ENCODE data around the gene CCDC12. TPM values are rescaled to one million over a fixed set of nuclear protein-coding genes. Genes with fewer than 3 reads are reported as not detected.
A peak's percentile ranks its signal among the peaks of the same experiment; 100 is the strongest.

The CCDC12 gene
- total RNA-seq, 2 donors from 2014 or later, result 46.7 to 47.8 TPM

DNA sequence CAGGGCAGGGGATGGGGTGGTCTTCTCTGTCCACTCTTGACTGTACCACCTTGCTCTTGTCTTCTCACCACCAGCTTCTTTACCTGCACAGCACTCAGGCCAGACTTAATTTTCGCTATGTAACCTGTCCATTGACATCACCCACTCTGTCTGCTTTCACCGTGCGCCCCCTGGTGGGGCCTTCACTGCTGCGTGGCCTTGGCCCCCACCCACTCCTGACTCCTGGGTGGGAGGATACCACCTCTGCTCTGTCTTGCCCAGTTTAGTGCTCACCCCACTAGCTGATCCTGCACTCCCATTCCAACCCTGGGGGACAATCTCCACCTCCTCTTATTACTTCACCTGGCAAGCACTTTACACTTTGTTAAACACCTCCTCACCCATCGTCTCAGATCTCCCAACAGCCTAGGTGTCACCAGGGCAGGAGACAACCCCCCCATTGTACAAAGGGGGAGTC, 81.3 kb downstream of the CCDC12 start:
- no peak overlapping the region for H3K27ac ChIP-seq (ENCODE audit: low read depth, low read length)

DNA sequence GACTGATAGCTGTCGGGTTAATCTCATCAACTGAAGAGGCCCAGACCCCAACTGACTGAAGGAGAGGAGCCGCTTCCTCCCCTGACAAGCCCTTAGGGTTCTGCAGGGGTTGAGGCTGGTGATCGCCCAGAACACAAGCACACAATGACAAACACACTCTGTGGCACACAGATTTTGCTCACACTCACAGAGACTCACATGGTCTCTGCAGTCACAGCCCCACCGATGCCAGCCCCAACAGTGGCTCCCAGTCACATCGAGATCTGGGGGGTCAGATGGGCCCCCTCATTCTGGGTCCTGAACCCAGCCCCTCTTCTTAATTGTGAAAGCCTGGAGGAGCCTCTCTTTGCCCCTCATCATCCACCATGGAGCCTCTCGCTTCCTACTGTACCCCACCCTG, 82.3 kb downstream of the CCDC12 start:
- Histone ChIP-seq H3K27ac (ENCODE audit: low read depth, low read length) (no peak overlapping the region), H3K36me3 (ENCODE audit: control insufficient read depth, insufficient read depth, low read length) (no peaks in the 10 kb centered on the region), H3K27me3 (ENCODE audit: control insufficient read depth, insufficient read depth, low read length, poor library complexity, severe bottlenecking) (peaks cover 32% of the 10 kb centered on the region), H3K9me3 (ENCODE audit: control insufficient read depth, low read length) (no peaks in the 10 kb centered on the region), H3K9ac (ENCODE audit: extremely low read depth, low read length, poor library complexity, severe bottlenecking) (no peak overlapping the region), H3K4me3 (ENCODE audit: low read length) (no peak overlapping the region), H3K4me1 (ENCODE audit: control insufficient read depth, insufficient read depth, low read length) (peaks cover 5% of the 10 kb centered on the region)
- no peak for DNase-seq
- no peaks in the 10 kb centered on the region for H3K36me3 Mint-ChIP-seq (ENCODE audit: low read depth)
- H3K27me3 Mint-ChIP-seq (ENCODE audit: insufficient read depth), result peaks cover 68% of the 10 kb centered on the region
- no peak overlapping the region for H3K4me3 Mint-ChIP-seq
- no peak overlapping the region for H3K27ac Mint-ChIP-seq
- H3K4me1 Mint-ChIP-seq, result no peaks in the 10 kb centered on the region
- TF ChIP-seq, protein P1, sequence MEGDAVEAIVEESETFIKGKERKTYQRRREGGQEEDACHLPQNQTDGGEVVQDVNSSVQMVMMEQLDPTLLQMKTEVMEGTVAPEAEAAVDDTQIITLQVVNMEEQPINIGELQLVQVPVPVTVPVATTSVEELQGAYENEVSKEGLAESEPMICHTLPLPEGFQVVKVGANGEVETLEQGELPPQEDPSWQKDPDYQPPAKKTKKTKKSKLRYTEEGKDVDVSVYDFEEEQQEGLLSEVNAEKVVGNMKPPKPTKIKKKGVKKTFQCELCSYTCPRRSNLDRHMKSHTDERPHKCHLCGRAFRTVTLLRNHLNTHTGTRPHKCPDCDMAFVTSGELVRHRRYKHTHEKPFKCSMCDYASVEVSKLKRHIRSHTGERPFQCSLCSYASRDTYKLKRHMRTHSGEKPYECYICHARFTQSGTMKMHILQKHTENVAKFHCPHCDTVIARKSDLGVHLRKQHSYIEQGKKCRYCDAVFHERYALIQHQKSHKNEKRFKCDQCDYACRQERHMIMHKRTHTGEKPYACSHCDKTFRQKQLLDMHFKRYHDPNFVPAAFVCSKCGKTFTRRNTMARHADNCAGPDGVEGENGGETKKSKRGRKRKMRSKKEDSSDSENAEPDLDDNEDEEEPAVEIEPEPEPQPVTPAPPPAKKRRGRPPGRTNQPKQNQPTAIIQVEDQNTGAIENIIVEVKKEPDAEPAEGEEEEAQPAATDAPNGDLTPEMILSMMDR (conservative IDR thresholded peaks at IDR 0.05), result no peak
- WGBS, 2 experiments (ENCODE audit: insufficient coverage in 1 of 2, insufficient read length in 1 of 2), result 91 to 93% methylated on average over 4 to 6 of the region's 6 CpGs
- no peaks in the 10 kb centered on the region for H3K9me3 Mint-ChIP-seq

More for the DNA sequence above, 81.3 kb downstream of the CCDC12 start:
- Mint-ChIP-seq H3K36me3 (ENCODE audit: low read depth) (no peaks in the 10 kb centered on the region), H3K4me3 (no peak overlapping the region), H3K27me3 (ENCODE audit: insufficient read depth) (peaks cover 58% of the 10 kb centered on the region), H3K27ac (no peak overlapping the region), H3K4me1 (no peaks in the 10 kb centered on the region), H3K9me3 (no peaks in the 10 kb centered on the region)
- Histone ChIP-seq H3K9me3 (ENCODE audit: control insufficient read depth, low read length) (no peaks in the 10 kb centered on the region), H3K27me3 (ENCODE audit: control insufficient read depth, insufficient read depth, low read length, poor library complexity, severe bottlenecking) (peaks cover 28% of the 10 kb centered on the region), H3K4me1 (ENCODE audit: control insufficient read depth, insufficient read depth, low read length) (peaks cover 5% of the 10 kb centered on the region), H3K4me3 (ENCODE audit: low read length) (no peak overlapping the region), H3K9ac (ENCODE audit: extremely low read depth, low read length, poor library complexity, severe bottlenecking) (no peak overlapping the region), H3K36me3 (ENCODE audit: control insufficient read depth, insufficient read depth, low read length) (no peaks in the 10 kb centered on the region)
- WGBS, 2 experiments (ENCODE audit: insufficient coverage in 1 of 2, insufficient read length in 1 of 2), result 32 to 40% methylated on average over 5 of the region's 5 CpGs
- TF ChIP-seq, protein P1 (conservative IDR thresholded peaks at IDR 0.05), result peak; percentile 90
- peak; percentile 81 for DNase-seq

DNA sequence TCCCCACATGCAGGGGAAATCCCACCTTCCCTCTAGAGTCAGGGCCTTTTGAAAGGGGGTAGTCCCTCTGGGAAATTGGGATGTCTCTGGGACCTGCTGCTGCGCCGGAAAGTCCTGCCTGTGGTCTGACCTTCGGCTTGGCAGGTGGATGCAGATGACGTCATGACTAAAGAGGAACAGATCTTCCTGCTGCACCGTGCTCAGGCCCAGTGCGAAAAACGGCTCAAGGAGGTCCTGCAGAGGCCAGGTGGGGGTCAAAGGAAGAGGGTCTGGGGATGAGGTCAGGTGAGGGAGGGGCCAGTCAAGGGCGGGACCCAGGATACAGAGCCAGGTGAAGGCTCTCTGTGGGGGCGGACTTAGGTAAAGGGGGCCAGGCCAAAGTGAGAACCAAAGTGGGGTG, 82.8 kb downstream of the CCDC12 start:
- no peak overlapping the region for H3K4me3 ChIP-seq (ENCODE audit: low read length)
- peaks cover 69% of the 10 kb centered on the region for H3K27me3 Mint-ChIP-seq (ENCODE audit: insufficient read depth)

More for the DNA sequence above, 82.8 kb downstream of the CCDC12 start:
- Mint-ChIP-seq H3K4me1 (no peaks in the 10 kb centered on the region), H3K9me3 (no peaks in the 10 kb centered on the region), H3K27ac (no peak overlapping the region), H3K4me3 (no peak overlapping the region), H3K36me3 (ENCODE audit: low read depth) (no peaks in the 10 kb centered on the region)
- no peak for DNase-seq
- Histone ChIP-seq H3K27ac (ENCODE audit: low read depth, low read length) (no peak overlapping the region), H3K9me3 (ENCODE audit: control insufficient read depth, low read length) (no peaks in the 10 kb centered on the region), H3K9ac (ENCODE audit: extremely low read depth, low read length, poor library complexity, severe bottlenecking) (no peak overlapping the region), H3K36me3 (ENCODE audit: control insufficient read depth, insufficient read depth, low read length) (no peaks in the 10 kb centered on the region), H3K4me1 (ENCODE audit: control insufficient read depth, insufficient read depth, low read length) (peaks cover 5% of the 10 kb centered on the region), H3K27me3 (ENCODE audit: control insufficient read depth, insufficient read depth, low read length, poor library complexity, severe bottlenecking) (peaks cover 32% of the 10 kb centered on the region)
- 82 to 90% methylated on average over 9 of the region's 9 CpGs for WGBS, 2 experiments (ENCODE audit: insufficient coverage in 1 of 2, insufficient read length in 1 of 2)
- TF ChIP-seq, protein P1 (conservative IDR thresholded peaks at IDR 0.05), result no peak
